HT1080 (cell line): ENCODE data around the gene CEACAM7. TPM values are rescaled to one million over a fixed set of nuclear protein-coding genes. Genes with fewer than 3 reads are reported as not detected.

Experiments
- DNase-seq: peaks from one replicate; pipeline ENCODE4 v3.0.0-alpha.2; 2015; ENCODE audit warnings: low read depth
- total RNA-seq: library from RNA; depleted of rRNA; stranded (reverse); fragments of >200 nt; shearing (Covaris generic); gene quantifications from 2 replicates; pipeline ENCODE4 v1.2.3, GENCODE V29; 2014

CEACAM7 gene
- total RNA-seq, 1 experiment from 2014 or later: not detected

- no peak for DNase-seq
These were observed 12.5 kb upstream of the CEACAM7 start for GRCh38 chr19:41700381-41701195.

DNA sequence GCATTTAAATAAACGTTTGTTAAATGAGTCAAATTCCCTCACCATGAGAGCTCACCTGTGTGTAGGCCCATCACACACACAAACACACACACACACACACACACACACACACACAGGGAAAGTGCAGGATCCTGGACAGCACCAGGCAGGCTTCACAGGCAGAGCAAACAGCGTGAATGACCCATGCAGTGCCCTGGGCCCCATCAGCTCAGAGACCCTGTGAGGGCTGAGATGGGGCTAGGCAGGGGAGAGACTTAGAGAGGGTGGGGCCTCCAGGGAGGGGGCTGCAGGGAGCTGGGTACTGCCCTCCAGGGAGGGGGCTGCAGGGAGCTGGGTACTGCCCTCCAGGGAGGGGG lies 11.9 kb upstream of the CEACAM7 start:
- DNase-seq: no peak

DNA sequence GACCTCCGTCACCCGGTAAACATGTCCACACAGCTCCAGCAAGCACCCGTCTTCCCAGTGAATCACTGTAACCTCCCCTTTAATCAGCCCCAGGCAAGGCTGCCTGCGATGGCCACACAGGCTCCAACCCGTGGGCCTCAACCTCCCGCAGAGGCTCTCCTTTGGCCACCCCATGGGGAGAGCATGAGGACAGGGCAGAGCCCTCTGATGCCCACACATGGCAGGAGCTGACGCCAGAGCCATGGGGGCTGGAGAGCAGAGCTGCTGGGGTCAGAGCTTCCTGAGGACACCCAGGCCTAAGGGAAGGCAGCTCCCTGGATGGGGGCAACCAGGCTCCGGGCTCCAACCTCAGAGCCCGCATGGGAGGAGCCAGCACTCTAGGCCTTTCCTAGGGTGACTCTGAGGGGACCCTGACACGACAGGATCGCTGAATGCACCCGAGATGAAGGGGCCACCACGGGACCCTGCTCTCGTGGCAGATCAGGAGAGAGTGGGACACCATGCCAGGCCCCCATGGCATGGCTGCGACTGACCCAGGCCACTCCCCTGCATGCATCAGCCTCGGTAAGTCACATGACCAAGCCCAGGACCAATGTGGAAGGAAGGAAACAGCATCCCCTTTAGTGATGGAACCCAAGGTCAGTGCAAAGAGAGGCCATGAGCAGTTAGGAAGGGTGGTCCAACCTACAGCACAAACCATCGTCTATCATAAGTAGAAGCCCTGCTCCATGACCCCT lies 11.3 kb upstream of the CEACAM7 start:
- DNase-seq: no peak

DNA sequence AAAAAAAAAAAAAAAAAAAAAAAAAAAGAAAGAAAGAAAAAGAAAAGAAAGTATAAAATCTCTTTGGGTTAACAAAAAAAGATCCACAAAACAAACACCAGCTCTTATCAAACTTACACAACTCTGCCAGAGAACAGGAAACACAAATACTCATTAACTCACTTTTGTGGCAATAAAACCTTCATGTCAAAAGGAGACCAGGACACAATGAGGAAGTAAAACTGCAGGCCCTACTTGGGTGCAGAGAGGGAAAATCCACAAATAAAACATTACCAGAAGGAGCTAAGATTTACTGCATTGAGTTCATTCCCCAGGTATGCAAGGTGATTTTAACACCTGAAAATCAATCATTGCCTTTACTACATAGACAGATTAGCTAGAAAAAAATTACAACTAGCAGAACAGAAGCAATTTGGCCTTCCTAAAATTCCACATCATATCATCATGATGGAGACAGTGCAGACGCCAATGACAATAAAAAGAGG lies 10.7 kb upstream of the CEACAM7 start:
- no peak for DNase-seq

DNA sequence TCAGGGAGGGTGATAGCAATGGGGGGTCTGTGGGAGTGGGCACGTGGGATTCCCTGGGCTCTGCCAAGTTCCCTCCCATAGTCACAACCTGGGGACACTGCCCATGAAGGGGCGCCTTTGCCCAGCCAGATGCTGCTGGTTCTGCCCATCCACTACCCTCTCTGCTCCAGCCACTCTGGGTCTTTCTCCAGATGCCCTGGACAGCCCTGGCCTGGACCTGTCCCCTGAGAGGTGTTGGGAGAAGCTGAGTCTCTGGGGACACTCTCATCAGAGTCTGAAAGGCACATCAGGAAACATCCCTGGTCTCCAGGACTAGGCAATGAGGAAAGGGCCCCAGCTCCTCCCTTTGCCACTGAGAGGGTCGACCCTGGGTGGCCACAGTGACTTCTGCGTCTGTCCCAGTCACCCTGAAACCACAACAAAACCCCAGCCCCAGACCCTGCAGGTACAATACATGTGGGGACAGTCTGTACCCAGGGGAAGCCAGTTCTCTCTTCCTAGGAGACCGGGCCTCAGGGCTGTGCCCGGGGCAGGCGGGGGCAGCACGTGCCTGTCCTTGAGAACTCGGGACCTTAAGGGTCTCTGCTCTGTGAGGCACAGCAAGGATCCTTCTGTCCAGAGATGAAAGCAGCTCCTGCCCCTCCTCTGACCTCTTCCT lies 9.3 kb upstream of the CEACAM7 start:
- DNase-seq: no peak

DNA sequence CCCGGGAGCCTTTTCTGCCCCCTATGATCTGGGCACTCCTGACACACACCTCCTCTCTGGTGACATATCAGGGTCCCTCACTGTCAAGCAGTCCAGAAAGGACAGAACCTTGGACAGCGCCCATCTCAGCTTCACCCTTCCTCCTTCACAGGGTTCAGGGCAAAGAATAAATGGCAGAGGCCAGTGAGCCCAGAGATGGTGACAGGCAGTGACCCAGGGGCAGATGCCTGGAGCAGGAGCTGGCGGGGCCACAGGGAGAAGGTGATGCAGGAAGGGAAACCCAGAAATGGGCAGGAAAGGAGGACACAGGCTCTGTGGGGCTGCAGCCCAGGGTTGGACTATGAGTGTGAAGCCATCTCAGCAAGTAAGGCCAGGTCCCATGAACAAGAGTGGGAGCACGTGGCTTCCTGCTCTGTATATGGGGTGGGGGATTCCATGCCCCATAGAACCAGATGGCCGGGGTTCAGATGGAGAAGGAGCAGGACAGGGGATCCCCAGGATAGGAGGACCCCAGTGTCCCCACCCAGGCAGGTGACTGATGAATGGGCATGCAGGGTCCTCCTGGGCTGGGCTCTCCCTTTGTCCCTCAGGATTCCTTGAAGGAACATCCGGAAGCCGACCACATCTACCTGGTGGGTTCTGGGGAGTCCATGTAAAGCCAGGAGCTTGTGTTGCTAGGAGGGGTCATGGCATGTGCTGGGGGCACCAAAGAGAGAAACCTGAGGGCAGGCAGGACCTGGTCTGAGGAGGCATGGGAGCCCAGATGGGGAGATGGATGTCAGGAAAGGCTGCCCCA lies 8.5 kb upstream of the CEACAM7 start:
- DNase-seq: no peak

GRCh38 chr19:41695745-41696144 lies 7.7 kb upstream of the CEACAM7 start:
- no peak for DNase-seq

GRCh38 chr19:41694831-41695635 lies 7.0 kb upstream of the CEACAM7 start:
- no peak for DNase-seq

- no peak for DNase-seq
These were observed 6.1 kb upstream of the CEACAM7 start for GRCh38 chr19:41694196-41694595.

DNA sequence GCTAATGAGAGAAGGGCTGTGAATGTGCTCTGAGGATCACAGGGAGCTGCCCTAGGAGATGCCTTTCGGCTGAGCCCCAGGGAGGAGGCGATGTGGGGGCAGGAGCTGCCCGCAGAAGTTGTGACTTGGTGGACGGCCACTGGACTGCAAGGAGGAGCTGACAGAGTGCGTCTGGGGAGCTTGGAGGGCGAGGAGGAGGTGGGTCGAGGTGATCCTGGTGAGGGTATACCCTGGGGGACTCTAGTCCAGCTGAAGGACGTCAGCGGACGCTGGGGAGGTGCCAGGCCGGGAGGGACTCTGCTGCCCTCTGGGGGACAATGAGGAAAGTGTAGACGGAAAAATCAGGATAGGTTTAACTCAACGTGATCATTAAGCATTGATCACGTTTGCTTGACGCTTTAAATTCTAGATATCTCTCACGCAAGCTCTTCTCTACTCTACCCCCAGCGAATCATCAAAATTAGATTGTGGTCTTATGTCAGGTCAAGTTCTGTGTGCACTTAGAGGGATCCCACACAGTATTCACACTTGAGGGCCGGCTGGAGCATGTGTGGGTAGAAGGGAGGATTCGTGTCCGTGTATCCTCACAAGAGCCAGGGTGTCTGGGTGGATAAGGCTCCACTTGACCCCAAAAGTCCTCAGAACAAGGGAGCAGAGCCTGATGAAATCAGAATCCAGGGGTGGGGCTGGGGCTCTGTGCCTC lies 3.3 kb upstream of the CEACAM7 start:
- no peak for DNase-seq

DNA sequence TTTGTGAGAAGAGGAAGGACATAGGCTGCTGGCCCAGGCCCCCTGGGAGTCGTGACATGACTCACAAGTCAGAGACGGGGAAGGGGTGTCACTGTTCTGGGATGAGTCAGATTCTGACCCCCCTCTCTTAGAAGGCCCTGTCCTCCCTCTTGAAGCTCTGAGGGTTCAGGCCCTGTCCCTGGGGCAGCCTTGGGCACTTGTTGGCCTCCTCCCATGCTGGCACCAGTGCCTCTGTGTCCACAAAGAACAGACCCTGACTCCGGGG lies 2.7 kb upstream of the CEACAM7 start:
- DNase-seq: no peak

- no peak for DNase-seq
These were observed 2.1 kb upstream of the CEACAM7 start for GRCh38 chr19:41689993-41690800.

GRCh38 chr19:41688687-41689086 lies 617 bp upstream of the CEACAM7 start:
- no peak for DNase-seq

DNA sequence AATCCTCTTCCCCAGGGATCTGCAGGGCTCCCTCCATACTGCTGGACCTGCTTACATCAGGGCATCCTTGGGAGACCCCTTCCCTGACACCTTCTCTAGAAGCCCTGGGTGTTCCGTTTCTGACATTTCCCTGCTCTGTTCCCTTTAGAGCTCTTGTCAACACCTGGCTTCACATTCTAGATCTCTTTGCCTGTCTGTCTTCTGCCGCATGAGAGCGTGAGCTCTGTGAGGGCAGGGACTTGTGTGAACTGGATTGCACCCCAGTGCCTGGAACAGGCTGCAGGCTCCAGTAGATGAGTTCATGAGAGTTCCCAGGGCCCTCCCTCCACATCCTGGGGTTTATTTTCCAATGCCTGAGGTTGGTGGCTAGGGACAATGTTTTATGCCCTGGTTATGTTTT lies 651 bp downstream of the CEACAM7 start:
- DNase-seq: no peak

DNA sequence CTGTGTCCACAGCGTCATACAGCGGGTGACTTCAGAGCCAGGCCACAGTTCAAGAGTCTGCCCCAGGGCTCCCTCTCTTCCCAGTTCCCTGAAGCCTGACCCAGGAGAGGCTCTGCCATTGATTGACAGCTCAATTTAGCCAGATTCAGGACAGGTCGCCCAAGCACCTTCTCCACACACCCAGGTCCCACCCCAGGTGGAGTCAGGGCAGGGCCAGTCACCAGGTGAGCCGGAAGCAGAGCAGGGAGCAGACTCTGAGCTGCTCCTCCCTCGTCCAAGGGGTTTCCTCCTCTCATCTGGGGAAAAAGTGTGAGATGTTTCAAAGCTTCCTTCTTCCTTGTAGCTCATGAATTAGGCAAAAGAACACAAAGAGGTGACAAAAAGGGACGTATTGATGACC lies 5.6 kb downstream of the CEACAM7 start:
- DNase-seq: no peak

GRCh38 chr19:41671486-41671885 lies 16.6 kb downstream of the CEACAM7 start:
- DNase-seq: no peak

GRCh38 chr19:41670755-41671154 lies 17.3 kb downstream of the CEACAM7 start:
- no peak for DNase-seq

DNA sequence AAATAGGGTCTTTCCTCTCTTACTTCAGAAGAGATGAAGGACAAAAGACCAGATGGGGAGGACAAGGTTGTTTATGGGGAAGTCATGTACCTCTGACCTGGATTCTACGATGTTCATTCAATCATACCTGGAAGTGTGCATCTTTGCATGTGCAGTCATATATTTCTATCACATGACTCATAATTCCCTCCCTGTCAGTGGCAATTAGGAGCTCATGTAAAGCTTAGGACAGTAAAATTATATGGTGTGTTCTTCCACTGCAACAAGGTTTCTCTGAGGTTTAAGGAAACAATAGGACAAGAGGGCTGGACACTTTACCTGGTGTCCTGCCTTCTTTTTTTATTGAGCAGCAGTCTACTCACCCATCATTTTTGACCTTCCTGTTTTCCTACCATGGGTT lies 19.8 kb downstream of the CEACAM7 start:
- no peak for DNase-seq

DNA sequence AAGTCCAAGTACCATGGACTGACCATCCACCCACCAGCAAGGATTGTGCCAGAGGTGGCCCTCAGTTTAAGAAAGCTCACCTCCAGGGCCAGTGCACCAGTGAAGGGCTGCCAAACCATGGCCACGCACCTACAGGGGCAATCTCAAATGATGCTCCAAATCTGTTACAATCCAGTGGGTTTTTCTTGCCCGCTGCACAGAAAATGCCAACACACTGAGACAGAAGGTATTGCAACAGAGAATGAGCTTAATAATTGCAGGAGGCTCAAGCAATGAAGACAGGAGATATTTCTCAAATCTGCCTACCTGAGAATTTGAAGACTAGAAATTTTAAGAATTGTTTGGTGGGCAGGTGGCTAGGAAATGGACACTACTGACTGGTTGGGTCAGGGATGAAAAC lies 22.0 kb downstream of the CEACAM7 start:
- no peak for DNase-seq
